HepG2 (cell line): ENCODE data around the gene ATP6V0A1. TPM values are rescaled to one million over a fixed set of nuclear protein-coding genes. Genes with fewer than 3 reads are reported as not detected.
A peak's percentile ranks its signal among the peaks of the same experiment; 100 is the strongest.

Experiments
- HDAC2 ChIP-seq: sonication (generic); formaldehyde crosslinking; IDR thresholded peaks from 2 replicates; pipeline ENCODE4 v1.4.0; 2020; ENCODE audit warnings: missing genetic modification reagents
- JUND ChIP-seq: sonication (generic); formaldehyde crosslinking; IDR thresholded peaks from 2 replicates; pipeline ENCODE4 v1.8.0; 2022; ENCODE audit warnings: mild to moderate bottlenecking, missing genetic modification reagents
- KLF13 ChIP-seq: sonication (generic); formaldehyde crosslinking; IDR thresholded peaks from 2 replicates; pipeline ENCODE4 v1.4.0; 2020; ENCODE audit warnings: mild to moderate bottlenecking, missing genetic modification reagents
- RAD21 ChIP-seq: fragments of 450-650 bp; formaldehyde crosslinking; IDR thresholded peaks from 2 replicates; pipeline ENCODE4 v1.5.0; 2020; ENCODE audit warnings: mild to moderate bottlenecking
- SRSF1 ChIP-seq: fragments of 200-400 bp; formaldehyde crosslinking; optimal IDR thresholded peaks from 2 replicates; pipeline ENCODE3; 2017; ENCODE audit warnings: mild to moderate bottlenecking, low read depth, low read length, moderate library complexity
- STAG1 ChIP-seq: sonication (generic); formaldehyde crosslinking; IDR thresholded peaks from 2 replicates; pipeline ENCODE4 v1.4.0; 2020; ENCODE audit warnings: missing genetic modification reagents
- THRA ChIP-seq: sonication (generic); formaldehyde crosslinking; IDR thresholded peaks from 2 replicates; pipeline ENCODE4 v1.4.0; 2020; ENCODE audit warnings: missing genetic modification reagents, borderline replicate concordance
- ZHX2 ChIP-seq, 2 experiments: sonication (generic) in 1 of 2; formaldehyde crosslinking in 1 of 2; IDR thresholded peaks; 2 replicates each; pipeline versions ENCODE4 v1.6.1 to v1.9.0; 2014 to 2022; ENCODE audit warnings: antibody characterized with exemption in 1 of 2, borderline replicate concordance in 1 of 2, inconsistent platforms in 1 of 2, low read depth in 1 of 2, missing genetic modification reagents in 1 of 2
- ZMAT3 ChIP-seq: sonication (generic); formaldehyde crosslinking; conservative IDR thresholded peaks from 2 replicates; pipeline ENCODE4 v1.7.0; 2021; ENCODE audit warnings: missing genetic modification reagents
- ZNF597 ChIP-seq: sonication (generic); formaldehyde crosslinking; IDR thresholded peaks from 2 replicates; pipeline ENCODE4 v1.5.0; 2020; ENCODE audit warnings: missing genetic modification reagents
- ZNF775 ChIP-seq: sonication (generic); formaldehyde crosslinking; IDR thresholded peaks from 2 replicates; pipeline ENCODE4 v1.4.0; 2020; ENCODE audit warnings: missing genetic modification reagents, mild to moderate bottlenecking, moderate library complexity, borderline replicate concordance
- ZNF788 ChIP-seq: sonication (generic); formaldehyde crosslinking; IDR thresholded peaks from 2 replicates; pipeline ENCODE4 v1.5.0; 2020; ENCODE audit warnings: mild to moderate bottlenecking, missing genetic modification reagents, borderline replicate concordance
- ZNF816 ChIP-seq: sonication (generic); formaldehyde crosslinking; IDR thresholded peaks from 2 replicates; pipeline ENCODE4 v1.8.0; 2022; ENCODE audit warnings: missing genetic modification reagents, mild to moderate bottlenecking, borderline replicate concordance
- polyA plus RNA-seq, 8 experiments: library from polyadenylated mRNA; depleted of rRNA in 3 of 8; stranded (reverse) in 7 of 8; unstranded in 1 of 8; fragments of >200 nt; fragmentation: Illumina TruSeq in 4 of 8; extraction: Trizol in 4 of 8; gene quantifications; 2 replicates each; pipeline versions ENCODE4 v1.2.1 to v1.2.3, GENCODE V29; 2011 to 2016; ENCODE audit warnings: low read depth in 4 of 8, missing spikeins in 1 of 8, mixed read lengths in 1 of 8; ENCODE audit not compliant: insufficient read depth in 1 of 8
- total RNA-seq, 5 experiments: library from RNA; depleted of rRNA; stranded (reverse); fragments of >200 nt; fragmentation: Illumina TruSeq; extraction: Trizol; gene quantifications; 2 replicates each; pipeline ENCODE4 v1.2.3, GENCODE V29; 2016; ENCODE audit warnings: low read depth in 1 of 5
- TF ChIP-seq, protein P1 (sequence below): sonication (generic); formaldehyde crosslinking; IDR thresholded peaks from 2 replicates; pipeline ENCODE4 v1.8.0; 2023; ENCODE audit warnings: mild to moderate bottlenecking, missing genetic modification reagents
- TF ChIP-seq, protein P2 (sequence below): sonication (generic); formaldehyde crosslinking; IDR thresholded peaks from 2 replicates; pipeline ENCODE4 v1.4.0; 2020; ENCODE audit warnings: missing genetic modification reagents

ATP6V0A1 gene
- total and polyA plus RNA-seq, 2 of the 13 experiments (the other 11 are each of a cell fraction or from before 2014, with no cell fraction given) = 27.9 to 54.1 TPM

- TF ChIP-seq ZHX2 (IDR thresholded peaks at IDR 0.05; ENCODE audit: low read depth) (peak; percentile 78; the same call in 1 of the 2 replicates), ZHX2 (CRISPR knock-in tag; IDR thresholded peaks at IDR 0.05; ENCODE audit: borderline replicate concordance) (no peak), ZNF816 (CRISPR knock-in tag) (peak; percentile 74; the same call in 1 of the 2 replicates), ZNF597 (no peak), ZNF788 (CRISPR knock-in tag) (peak; percentile 41; the same call in 1 of the 2 replicates), HDAC2 (CRISPR knock-in tag) (peak; percentile 76), SRSF1 (no peak), RAD21 (peak; percentile 9; the same call in 1 of the 2 replicates), JUND (CRISPR knock-in tag) (peak; percentile 84), STAG1 (CRISPR knock-in tag) (no peak), ZNF775 (no peak), KLF13 (CRISPR knock-in tag) (no peak), THRA (peak; percentile 57; the same call in 1 of the 2 replicates), ZMAT3 (peak; percentile 99)
- TF ChIP-seq, protein P1, sequence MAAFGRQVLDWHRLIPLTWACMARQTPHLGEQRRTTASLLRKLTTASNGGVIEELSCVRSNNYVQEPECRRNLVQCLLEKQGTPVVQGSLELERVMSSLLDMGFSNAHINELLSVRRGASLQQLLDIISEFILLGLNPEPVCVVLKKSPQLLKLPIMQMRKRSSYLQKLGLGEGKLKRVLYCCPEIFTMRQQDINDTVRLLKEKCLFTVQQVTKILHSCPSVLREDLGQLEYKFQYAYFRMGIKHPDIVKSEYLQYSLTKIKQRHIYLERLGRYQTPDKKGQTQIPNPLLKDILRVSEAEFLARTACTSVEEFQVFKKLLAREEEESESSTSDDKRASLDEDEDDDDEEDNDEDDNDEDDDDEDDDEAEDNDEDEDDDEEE (CRISPR knock-in tag) = 0 out of 2 replicates have a peak, but pooled peaks have one; percentile 46
- TF ChIP-seq, protein P2, sequence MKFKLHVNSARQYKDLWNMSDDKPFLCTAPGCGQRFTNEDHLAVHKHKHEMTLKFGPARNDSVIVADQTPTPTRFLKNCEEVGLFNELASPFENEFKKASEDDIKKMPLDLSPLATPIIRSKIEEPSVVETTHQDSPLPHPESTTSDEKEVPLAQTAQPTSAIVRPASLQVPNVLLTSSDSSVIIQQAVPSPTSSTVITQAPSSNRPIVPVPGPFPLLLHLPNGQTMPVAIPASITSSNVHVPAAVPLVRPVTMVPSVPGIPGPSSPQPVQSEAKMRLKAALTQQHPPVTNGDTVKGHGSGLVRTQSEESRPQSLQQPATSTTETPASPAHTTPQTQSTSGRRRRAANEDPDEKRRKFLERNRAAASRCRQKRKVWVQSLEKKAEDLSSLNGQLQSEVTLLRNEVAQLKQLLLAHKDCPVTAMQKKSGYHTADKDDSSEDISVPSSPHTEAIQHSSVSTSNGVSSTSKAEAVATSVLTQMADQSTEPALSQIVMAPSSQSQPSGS (CRISPR knock-in tag) = peak; percentile 70; the same call in 1 of the 2 replicates
These were observed 82.6 kb downstream of the ATP6V0A1 start (continued) for GRCh38 chr17:42541041-42541833.
